Measurements from ENCODE around the gene DDX11. TPM values are rescaled to one million over a fixed set of nuclear protein-coding genes. Genes with fewer than 3 reads are reported as not detected.
"Not testable (repeated sequence)": the region's sequence is repeated elsewhere in the genome, so short reads cannot be mapped to it uniquely, and the experiment has no call there.

The DDX11 gene
- total RNA-seq, 2 donors from 2014 or later, result 15.3 to 96.1 TPM

- H3K27ac ChIP-seq; H3K36me3 ChIP-seq; intact Hi-C loops (cut with DNase I); H3K27me3 ChIP-seq; H3K4me3 ChIP-seq; H3K9ac ChIP-seq (ENCODE audit: low read depth in 2 of 2, low read length in 2 of 2); H3K4me1 ChIP-seq; H3K9me3 ChIP-seq; DNase-seq: not testable (repeated sequence)
Measured at GRCh38 chr12:31086032-31086431, 12.4 kb downstream of the DDX11 start.

- DNase-seq; H3K27ac ChIP-seq; H3K9ac ChIP-seq (ENCODE audit: low read depth in 2 of 2, low read length in 2 of 2); H3K9me3 ChIP-seq; H3K27me3 ChIP-seq; intact Hi-C loops (cut with DNase I); H3K4me1 ChIP-seq; H3K4me3 ChIP-seq; H3K36me3 ChIP-seq: not testable (repeated sequence)
Measured at GRCh38 chr12:31087486-31087885, 13.8 kb downstream of the DDX11 start.

- H3K36me3 ChIP-seq; H3K4me3 ChIP-seq; intact Hi-C loops (cut with DNase I); H3K27ac ChIP-seq; H3K9ac ChIP-seq (ENCODE audit: low read depth in 2 of 2, low read length in 2 of 2); DNase-seq; H3K27me3 ChIP-seq; H3K4me1 ChIP-seq; H3K9me3 ChIP-seq: not testable (repeated sequence)
Measured at GRCh38 chr12:31087956-31088355, 14.3 kb downstream of the DDX11 start.

- Histone ChIP-seq H3K4me1 (no peaks in the 10 kb centered on the region), H3K4me3 (no peak overlapping the region), H3K9ac (ENCODE audit: low read depth in 2 of 2, low read length in 2 of 2) (no peak overlapping the region), H3K36me3 (no peaks in the 10 kb centered on the region), H3K27ac (no peak overlapping the region), H3K9me3 (no peaks in the 10 kb centered on the region), H3K27me3 (no peaks in the 10 kb centered on the region)
- no peak for TF ChIP-seq CTCF (IDR thresholded peaks at IDR 0.05)
- DNase-seq, result no peak
- intact Hi-C loops (cut with DNase I), result no loop called here
Measured at GRCh38 chr12:31089072-31089471, 15.4 kb downstream of the DDX11 start.

- H3K36me3 ChIP-seq; H3K27ac ChIP-seq; H3K27me3 ChIP-seq; H3K9ac ChIP-seq (ENCODE audit: low read depth in 2 of 2, low read length in 2 of 2); H3K4me3 ChIP-seq; H3K4me1 ChIP-seq; H3K9me3 ChIP-seq; DNase-seq; intact Hi-C loops (cut with DNase I): not testable (repeated sequence)
Measured at GRCh38 chr12:31091629-31092028, 18.0 kb downstream of the DDX11 start.

- H3K36me3 ChIP-seq; intact Hi-C loops (cut with DNase I); H3K9ac ChIP-seq (ENCODE audit: low read depth in 2 of 2, low read length in 2 of 2); H3K4me3 ChIP-seq; H3K9me3 ChIP-seq; DNase-seq; H3K27ac ChIP-seq; H3K4me1 ChIP-seq; H3K27me3 ChIP-seq: not testable (repeated sequence)
Measured at GRCh38 chr12:31092718-31093117, 19.1 kb downstream of the DDX11 start.

- H3K36me3 ChIP-seq; H3K9ac ChIP-seq (ENCODE audit: low read depth in 2 of 2, low read length in 2 of 2); intact Hi-C loops (cut with DNase I); H3K4me3 ChIP-seq; H3K27ac ChIP-seq; H3K9me3 ChIP-seq; H3K4me1 ChIP-seq; H3K27me3 ChIP-seq; DNase-seq: not testable (repeated sequence)
Measured at GRCh38 chr12:31095080-31095860, 21.6 kb downstream of the DDX11 start.

GRCh38 chr12:31096251-31097065, 22.8 kb downstream of the DDX11 start:
- intact Hi-C loops (cut with DNase I); H3K4me1 ChIP-seq; H3K36me3 ChIP-seq; H3K27me3 ChIP-seq; H3K9me3 ChIP-seq; H3K27ac ChIP-seq; H3K9ac ChIP-seq (ENCODE audit: low read depth in 2 of 2, low read length in 2 of 2); H3K4me3 ChIP-seq; DNase-seq: not testable (repeated sequence)

- intact Hi-C loops (cut with DNase I); H3K27ac ChIP-seq; H3K9me3 ChIP-seq; H3K4me1 ChIP-seq; H3K9ac ChIP-seq (ENCODE audit: low read depth in 2 of 2, low read length in 2 of 2); H3K27me3 ChIP-seq; H3K4me3 ChIP-seq; DNase-seq; H3K36me3 ChIP-seq: not testable (repeated sequence)
Measured at GRCh38 chr12:31097819-31098218, 24.2 kb downstream of the DDX11 start.

GRCh38 chr12:31098363-31098762, 24.7 kb downstream of the DDX11 start:
- H3K36me3 ChIP-seq, result not testable (repeated sequence)

GRCh38 chr12:31098771-31099170, 25.1 kb downstream of the DDX11 start:
- intact Hi-C loops (cut with DNase I); DNase-seq; H3K27ac ChIP-seq; H3K4me3 ChIP-seq; H3K27me3 ChIP-seq; H3K9me3 ChIP-seq; H3K9ac ChIP-seq (ENCODE audit: low read depth in 2 of 2, low read length in 2 of 2); H3K36me3 ChIP-seq; H3K4me1 ChIP-seq: not testable (repeated sequence)

More at GRCh38 chr12:31098363-31098762, 24.7 kb downstream of the DDX11 start:
- H3K9me3 ChIP-seq; intact Hi-C loops (cut with DNase I); H3K4me1 ChIP-seq; H3K9ac ChIP-seq (ENCODE audit: low read depth in 2 of 2, low read length in 2 of 2); DNase-seq; H3K27me3 ChIP-seq; H3K4me3 ChIP-seq; H3K27ac ChIP-seq: not testable (repeated sequence)

- H3K4me3 ChIP-seq; H3K4me1 ChIP-seq; H3K27me3 ChIP-seq; H3K9me3 ChIP-seq; H3K27ac ChIP-seq; H3K36me3 ChIP-seq; intact Hi-C loops (cut with DNase I); H3K9ac ChIP-seq (ENCODE audit: low read depth in 2 of 2, low read length in 2 of 2); DNase-seq: not testable (repeated sequence)
Measured at GRCh38 chr12:31099434-31099833, 25.8 kb downstream of the DDX11 start.

Data from colonic mucosa (tissue), 4 donors.